NT2/D1 (cell line): Measurements from ENCODE around the gene TBCK.

Experiments
- DNase-seq: peaks from one replicate; pipeline ENCODE4 v3.0.0-alpha.2; 2011; ENCODE audit warnings: low read depth, low spot score
- H3K27me3 ChIP-seq: 2 replicates; pipeline ENCODE4 v1.6.0; 2011; ENCODE audit warnings: mild to moderate bottlenecking; ENCODE audit not compliant: insufficient read length, insufficient read depth
- H3K36me3 ChIP-seq: 2 replicates; pipeline ENCODE4 v1.6.1; 2011; ENCODE audit warnings: mild to moderate bottlenecking, low read length, mixed read lengths; ENCODE audit not compliant: insufficient read depth, insufficient read length
- H3K4me1 ChIP-seq: 2 replicates; pipeline ENCODE4 v1.5.1; 2011; ENCODE audit not compliant: insufficient read depth, insufficient read length
- H3K4me3 ChIP-seq: 2 replicates; pipeline ENCODE4 v1.5.1; 2011; ENCODE audit warnings: low read depth; ENCODE audit not compliant: insufficient read length
- H3K9ac ChIP-seq: 2 replicates; pipeline ENCODE4 v1.6.0; 2011; ENCODE audit warnings: low read depth; ENCODE audit not compliant: insufficient read length
- H3K9me3 ChIP-seq: 2 replicates; pipeline ENCODE4 v1.5.1; 2011; ENCODE audit warnings: mild to moderate bottlenecking, low read length; ENCODE audit not compliant: insufficient read depth
- SUZ12 ChIP-seq: IDR thresholded peaks from 2 replicates; pipeline ENCODE4 v1.6.1; 2011; ENCODE audit not compliant: insufficient read length, insufficient read depth; ENCODE audit errors: extremely low read depth
- YY1 ChIP-seq: IDR thresholded peaks from 2 replicates; pipeline ENCODE4 v1.6.1; 2011; ENCODE audit not compliant: insufficient read length, insufficient read depth
- ZNF274 ChIP-seq: IDR thresholded peaks from 2 replicates; pipeline ENCODE4 v1.6.1; 2011; ENCODE audit warnings: mild to moderate bottlenecking, low read depth, low read length

TBCK gene

GRCh38 chr4:106297245-106298035 is 18.6 kb downstream of the TBCK start:
- Histone ChIP-seq H3K36me3 (peaks cover 28% of the 10 kb centered on the region), H3K4me1 (no peaks in the 10 kb centered on the region), H3K9ac (no peak overlapping the region), H3K27me3 (no peaks in the 10 kb centered on the region), H3K4me3 (no peak overlapping the region), H3K9me3 (no peaks in the 10 kb centered on the region)
- TF ChIP-seq ZNF274 (no peak), YY1 (no peak), SUZ12 (no peak)
- no peak for DNase-seq

DNA sequence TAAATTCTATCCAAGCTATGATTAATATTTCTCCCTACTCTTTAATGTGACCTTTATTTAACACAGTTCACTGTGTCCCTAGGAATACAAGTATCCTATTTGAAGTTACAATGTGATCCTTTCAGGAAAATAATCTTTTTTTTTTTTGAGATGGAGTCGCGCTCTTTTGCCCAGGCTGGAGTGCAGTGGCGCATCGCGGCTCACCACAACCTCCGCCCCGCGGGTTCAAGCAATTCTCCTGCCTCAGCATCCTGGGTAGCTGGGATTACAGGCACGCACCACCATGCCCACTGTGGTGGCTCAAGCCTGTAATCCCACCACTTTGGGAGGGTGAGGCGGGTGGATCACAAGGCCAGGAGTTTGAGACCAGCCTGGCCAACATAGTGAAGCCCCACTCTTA is 21.9 kb downstream of the TBCK start:
- TF ChIP-seq ZNF274 (no peak), SUZ12 (no peak), YY1 (no peak)
- Histone ChIP-seq H3K4me3 (no peak overlapping the region), H3K36me3 (peaks cover 23% of the 10 kb centered on the region), H3K9me3 (no peaks in the 10 kb centered on the region), H3K9ac (no peak overlapping the region), H3K27me3 (no peaks in the 10 kb centered on the region), H3K4me1 (no peaks in the 10 kb centered on the region)
- DNase-seq, result no peak

- no peak for TF ChIP-seq YY1
- no peak for TF ChIP-seq ZNF274
- TF ChIP-seq SUZ12, result no peak
- H3K4me3 ChIP-seq, result no peak overlapping the region
- no peaks in the 10 kb centered on the region for H3K4me1 ChIP-seq
- peaks cover 23% of the 10 kb centered on the region for H3K36me3 ChIP-seq
- no peak overlapping the region for H3K9ac ChIP-seq
- H3K9me3 ChIP-seq, result no peaks in the 10 kb centered on the region
- DNase-seq, result no peak
- H3K27me3 ChIP-seq, result no peaks in the 10 kb centered on the region
Observed at GRCh38 chr4:106291678-106292077, 24.3 kb downstream of the TBCK start.

- Histone ChIP-seq H3K9me3 (no peaks in the 10 kb centered on the region), H3K4me1 (no peaks in the 10 kb centered on the region), H3K9ac (no peak overlapping the region), H3K27me3 (no peaks in the 10 kb centered on the region), H3K36me3 (peaks cover 16% of the 10 kb centered on the region), H3K4me3 (no peak overlapping the region)
- TF ChIP-seq YY1 (no peak), SUZ12 (no peak), ZNF274 (no peak)
- no peak for DNase-seq
Observed at GRCh38 chr4:106289737-106290136, 26.3 kb downstream of the TBCK start.

DNA sequence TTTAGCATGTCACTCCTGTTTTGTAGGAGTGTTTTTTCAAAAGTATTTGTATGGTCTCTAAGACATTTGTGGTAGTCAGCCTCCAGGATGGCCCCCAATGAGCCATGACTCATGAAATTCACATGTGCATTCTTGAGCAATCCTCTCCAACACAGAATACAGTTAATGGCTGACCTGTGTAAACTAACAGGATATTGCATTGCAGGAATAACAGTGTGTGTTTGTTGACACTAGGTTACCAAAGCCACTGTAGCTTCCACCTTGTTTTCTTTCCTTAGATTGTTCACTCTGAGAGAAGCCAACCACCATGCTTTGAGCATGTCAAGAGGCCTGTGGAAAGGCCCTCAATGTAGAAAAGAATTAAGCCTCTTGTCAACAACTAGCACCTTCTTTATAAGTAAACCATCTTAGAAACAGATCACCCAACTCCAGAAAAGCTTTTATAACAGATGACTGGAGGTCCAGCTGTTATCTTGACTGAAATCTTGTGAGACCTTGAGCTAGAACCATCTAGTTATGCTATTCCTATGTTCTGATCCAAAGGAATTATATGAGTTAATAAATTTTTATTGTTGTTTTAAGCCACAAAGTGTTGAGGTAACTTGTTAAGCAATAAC is 28.5 kb downstream of the TBCK start:
- Histone ChIP-seq H3K4me1 (no peaks in the 10 kb centered on the region), H3K9ac (no peak overlapping the region), H3K27me3 (no peaks in the 10 kb centered on the region), H3K9me3 (no peaks in the 10 kb centered on the region), H3K4me3 (no peak overlapping the region), H3K36me3 (peaks cover 7% of the 10 kb centered on the region)
- TF ChIP-seq ZNF274 (no peak), YY1 (no peak), SUZ12 (no peak)
- no peak for DNase-seq

DNA sequence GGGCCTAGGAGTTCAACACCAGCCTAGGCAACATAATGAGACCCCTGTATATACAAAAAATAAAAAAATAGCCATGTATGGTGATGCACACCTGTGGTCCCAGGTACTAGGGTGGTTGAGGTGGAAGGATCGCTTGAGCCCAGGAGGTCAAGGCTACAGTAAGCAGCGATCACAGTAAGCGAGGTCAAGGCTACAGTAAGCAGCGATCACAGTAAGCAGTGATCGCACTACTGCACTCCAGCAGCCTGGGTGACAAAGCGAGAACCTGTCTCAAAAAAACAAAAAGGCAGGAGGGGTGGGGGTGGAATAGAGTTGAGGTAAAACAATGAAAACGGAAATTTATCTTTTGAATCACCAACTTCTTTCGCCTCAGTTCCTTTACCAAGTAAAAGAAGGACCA is 29.4 kb downstream of the TBCK start:
- Histone ChIP-seq H3K9ac (no peak overlapping the region), H3K27me3 (no peaks in the 10 kb centered on the region), H3K36me3 (peaks cover 7% of the 10 kb centered on the region), H3K4me1 (no peaks in the 10 kb centered on the region), H3K9me3 (no peaks in the 10 kb centered on the region), H3K4me3 (no peak overlapping the region)
- TF ChIP-seq ZNF274 (no peak), SUZ12 (no peak), YY1 (no peak)
- no peak for DNase-seq

GRCh38 chr4:106284227-106284626 is 31.8 kb downstream of the TBCK start:
- no peak for TF ChIP-seq YY1
- no peak for TF ChIP-seq SUZ12
- no peak for TF ChIP-seq ZNF274
- Histone ChIP-seq H3K4me1 (no peaks in the 10 kb centered on the region), H3K27me3 (no peaks in the 10 kb centered on the region), H3K4me3 (no peak overlapping the region), H3K9ac (no peak overlapping the region), H3K9me3 (no peaks in the 10 kb centered on the region), H3K36me3 (no peaks in the 10 kb centered on the region)
- no peak for DNase-seq
